DMS153 (cell line): ENCODE measurements around the gene NAXD.
A peak's percentile ranks its signal among the peaks of the same experiment; 100 is the strongest.
"Not testable (repeated sequence)": the region's sequence is repeated elsewhere in the genome, so short reads cannot be mapped to it uniquely, and the experiment has no call there.

Experiments
- DNase-seq: peaks from one replicate; lab custom pipeline; 2025; lab: John Stamatoyannopoulos, UW

NAXD gene

GRCh38 chr13:110593430-110594130 is 21.8 kb upstream of the NAXD start:
- DNase-seq, result peak; percentile 40

- DNase-seq, result no peak
Measured at GRCh38 chr13:110597041-110597689, 18.2 kb upstream of the NAXD start.

DNA sequence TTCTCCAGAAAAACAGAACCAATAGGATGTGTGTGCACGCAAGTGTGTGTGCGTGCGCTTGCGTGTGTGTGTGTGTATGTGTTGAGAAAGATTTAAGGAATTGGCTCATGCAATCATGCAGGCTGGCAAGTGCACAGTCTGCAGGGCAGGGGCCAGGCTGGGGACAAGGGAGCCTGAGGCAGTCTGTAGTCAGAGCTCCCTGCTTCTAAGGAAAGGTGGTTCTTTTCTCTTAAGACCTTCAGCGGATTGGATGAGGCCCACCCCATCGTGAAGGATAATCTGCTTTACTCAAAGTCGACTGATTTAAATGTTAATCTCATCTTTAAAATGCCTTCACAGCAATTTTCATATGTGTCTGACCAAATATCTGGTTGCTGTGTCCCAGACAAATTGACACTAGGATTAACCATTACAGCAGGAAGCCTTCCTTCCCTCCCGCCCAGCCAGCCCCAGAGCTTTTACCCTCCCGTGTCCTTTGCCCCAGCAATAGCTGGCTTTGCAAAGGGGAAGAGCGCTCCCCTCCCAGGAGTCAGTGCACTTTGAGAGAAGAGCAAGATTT is 15.0 kb upstream of the NAXD start:
- no peak for DNase-seq

DNA sequence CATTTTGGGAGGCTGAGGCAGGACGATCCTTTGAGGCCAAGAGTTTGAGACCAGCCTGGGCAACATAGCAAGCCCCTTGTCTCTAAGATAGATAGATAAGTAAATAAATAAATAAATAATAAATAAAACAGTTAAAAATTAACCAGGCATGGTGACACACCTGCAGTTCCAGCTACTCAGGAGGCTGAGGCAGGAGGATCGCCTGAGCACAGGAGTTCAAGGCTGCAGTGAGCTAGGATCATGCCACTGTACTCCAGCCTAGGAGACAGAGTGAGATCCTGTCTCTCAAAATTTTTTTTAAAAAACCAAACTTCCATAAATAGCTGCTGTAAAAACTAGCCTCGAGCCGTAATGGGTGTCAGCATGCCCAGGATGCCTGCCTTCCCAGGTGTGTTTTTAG is 14.4 kb upstream of the NAXD start:
- no peak for DNase-seq

GRCh38 chr13:110605132-110605531 is 10.2 kb upstream of the NAXD start:
- DNase-seq, result no peak

DNA sequence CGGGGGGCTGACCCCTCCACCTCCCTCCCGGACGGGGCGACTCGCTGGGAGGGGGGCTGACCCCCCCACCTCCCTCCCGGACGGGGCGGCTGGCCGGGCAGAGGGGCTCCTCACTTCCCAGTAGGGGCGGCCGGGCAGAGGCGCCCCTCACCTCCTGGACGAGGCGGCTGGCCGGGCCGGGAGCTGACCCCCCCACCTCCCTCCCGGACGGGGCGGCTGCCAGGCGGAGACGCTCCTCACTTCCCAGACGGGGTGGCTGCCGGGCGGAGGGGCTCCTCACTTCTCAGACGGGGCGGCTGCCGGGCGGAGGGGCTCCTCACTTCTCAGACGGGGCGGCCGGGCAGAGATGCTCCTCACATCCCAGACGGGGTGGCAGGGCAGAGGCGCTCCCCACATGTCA is 9.1 kb upstream of the NAXD start:
- not testable (repeated sequence) for DNase-seq

DNA sequence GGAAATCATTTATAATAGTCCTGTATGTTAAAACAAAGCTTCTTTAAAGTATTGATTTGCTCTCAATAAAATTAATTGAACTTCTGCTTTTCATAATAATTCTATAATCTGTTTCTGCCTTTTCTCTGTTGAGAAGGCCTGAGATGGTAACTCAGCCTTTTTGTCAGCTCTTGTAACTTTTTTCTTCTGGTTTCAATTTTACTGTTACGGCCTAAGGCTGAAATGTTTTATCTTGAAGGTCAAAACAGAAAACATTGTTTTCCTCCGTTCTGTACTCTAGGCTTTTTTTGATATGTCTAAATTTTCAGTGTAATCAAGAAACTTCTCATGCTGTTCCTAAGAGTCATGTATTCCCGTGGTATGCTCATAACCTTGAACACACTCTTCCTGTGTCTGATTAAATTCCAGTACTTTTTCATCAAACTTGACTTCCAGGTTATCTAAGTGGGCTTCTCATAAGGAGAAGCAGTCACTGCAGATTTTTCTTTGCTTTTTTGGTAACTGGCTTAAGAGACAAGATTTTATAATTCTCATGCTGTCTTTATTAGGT is 7.6 kb upstream of the NAXD start:
- no peak for DNase-seq

DNA sequence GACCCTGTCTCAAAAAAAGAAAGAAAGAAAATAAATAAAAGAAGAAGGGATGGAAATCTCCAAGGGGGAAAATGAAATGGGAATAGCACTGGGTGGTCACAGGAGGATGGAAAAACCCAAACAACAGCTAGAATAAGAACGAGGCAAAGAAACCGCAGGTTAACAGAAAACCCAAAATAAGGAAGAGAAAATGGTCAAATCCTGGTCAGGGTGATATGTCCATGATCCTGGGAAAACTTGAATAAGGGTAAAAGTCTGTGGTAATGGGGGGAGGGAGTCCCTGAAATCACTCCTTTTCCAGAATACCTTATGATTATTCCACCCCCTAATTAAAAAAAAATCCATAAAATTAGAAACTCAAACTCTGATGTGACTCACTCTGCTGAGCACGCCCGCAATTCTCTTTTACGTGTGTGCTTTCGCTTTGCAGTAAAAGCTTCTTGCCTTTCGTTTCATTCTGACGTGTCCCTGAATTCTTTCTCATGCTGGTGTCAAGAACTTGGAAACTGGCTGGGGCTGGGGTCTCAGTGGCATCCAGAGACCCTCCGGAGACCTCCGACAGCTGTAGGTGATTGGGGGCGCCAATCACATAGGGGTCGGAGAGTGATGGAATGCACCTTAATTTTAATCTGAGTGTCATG is 4.3 kb upstream of the NAXD start:
- no peak for DNase-seq

- no peak for DNase-seq
Measured at GRCh38 chr13:110615005-110615321, 382 bp upstream of the NAXD start.

DNA sequence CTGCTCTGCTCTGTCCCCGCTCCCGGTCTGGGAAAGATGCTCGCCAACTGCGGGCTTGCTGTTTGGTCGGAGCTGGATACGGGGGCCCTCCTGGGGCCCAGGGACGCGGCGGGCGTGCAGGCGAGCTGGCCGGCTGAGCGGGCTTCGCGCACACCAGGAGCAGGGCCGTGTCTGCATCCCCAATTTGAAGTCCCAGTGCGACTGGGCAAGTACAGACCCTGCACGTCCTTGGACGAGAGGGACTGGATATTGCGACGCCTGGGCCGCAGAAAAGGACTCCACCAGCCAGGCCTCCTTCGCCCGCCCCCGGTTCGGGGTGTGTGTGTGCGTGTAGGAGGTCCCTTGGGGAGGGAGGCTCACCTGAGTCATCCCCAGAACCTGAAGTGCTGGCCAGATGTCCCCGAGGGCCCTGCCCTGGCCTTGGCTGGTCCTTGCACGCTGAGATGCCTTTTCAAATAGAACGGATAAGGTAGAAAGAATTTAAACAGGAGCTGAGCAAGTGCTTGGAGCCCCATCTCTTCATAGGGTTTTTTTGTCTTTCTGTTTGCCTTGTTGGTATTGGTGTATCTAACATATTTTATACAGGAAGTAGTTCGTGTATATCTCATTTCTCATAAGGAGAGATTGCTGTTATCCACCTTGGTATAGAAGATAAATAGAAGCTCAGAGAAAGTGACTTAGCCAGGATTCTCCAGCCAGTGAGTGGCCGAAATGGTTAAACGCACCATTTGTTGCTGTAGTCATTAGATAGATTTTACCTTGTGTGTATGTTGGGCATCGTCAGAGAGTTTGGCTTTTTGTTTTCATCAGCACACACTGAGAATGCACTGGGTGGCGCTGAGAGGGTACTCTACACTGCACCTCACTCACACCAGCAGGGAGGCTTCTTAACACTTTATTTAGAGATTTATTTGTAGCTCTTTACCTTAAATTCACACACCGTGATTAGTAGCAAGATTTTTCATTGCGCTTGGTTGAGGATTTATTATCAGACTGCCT is 1.1 kb downstream of the NAXD start:
- no peak for DNase-seq

GRCh38 chr13:110617321-110618072 is 2.2 kb downstream of the NAXD start:
- DNase-seq, result no peak

- no peak for DNase-seq
Measured at GRCh38 chr13:110618167-110618566, 2.8 kb downstream of the NAXD start.

- no peak for DNase-seq
Measured at GRCh38 chr13:110618780-110619179, 3.4 kb downstream of the NAXD start.

- no peak for DNase-seq
Measured at GRCh38 chr13:110620596-110620995, 5.3 kb downstream of the NAXD start.

DNA sequence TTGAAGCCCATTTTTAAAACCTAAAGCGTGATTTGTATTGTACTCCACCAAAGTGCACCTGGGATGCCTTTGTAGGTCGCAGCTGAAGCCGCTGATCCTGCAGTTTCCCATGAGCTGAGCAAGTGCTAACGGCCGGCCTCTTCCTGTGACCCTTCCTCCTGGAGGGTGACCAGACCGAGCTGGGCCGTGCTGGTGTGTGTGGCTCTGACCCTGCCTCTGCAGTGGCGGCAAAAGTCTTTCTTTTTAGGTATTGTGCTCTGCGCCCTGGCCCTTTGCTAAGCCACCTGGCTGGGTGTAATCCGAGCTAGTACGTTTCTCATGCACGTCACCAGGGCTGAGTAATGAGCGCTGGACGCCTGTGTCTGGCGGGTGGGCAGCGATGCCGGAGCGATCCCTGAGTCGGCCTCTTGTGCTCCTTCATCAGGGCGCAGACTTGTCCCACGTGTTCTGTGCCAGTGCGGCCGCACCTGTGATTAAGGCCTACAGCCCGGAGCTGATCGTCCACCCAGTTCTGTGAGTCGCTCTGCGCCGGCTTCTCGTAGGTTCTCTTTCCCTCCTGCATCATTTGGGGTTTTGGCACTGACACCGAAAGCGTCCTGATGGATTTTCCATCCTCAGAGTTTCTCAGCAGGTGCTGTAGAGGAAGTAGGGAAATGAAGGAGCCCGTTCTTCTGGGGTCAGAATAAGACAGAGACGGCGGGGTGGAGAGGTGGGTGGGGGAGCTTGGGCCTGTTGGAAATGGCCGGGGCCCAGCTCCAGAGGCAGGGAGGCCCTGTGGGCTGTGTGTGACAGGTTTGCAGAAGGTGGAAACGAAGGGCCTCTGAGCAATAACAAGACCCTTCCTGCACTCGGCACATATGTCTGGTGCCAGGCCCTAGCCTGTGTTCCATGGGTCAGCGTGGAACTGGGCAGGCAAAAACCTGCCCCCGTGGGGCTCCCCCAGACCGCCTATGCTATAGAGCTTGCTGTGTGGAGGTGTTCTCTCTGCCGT is 9.7 kb downstream of the NAXD start:
- peak; percentile 39 for DNase-seq

- peak; percentile 56 for DNase-seq
Measured at GRCh38 chr13:110625771-110626321, 10.5 kb downstream of the NAXD start.

GRCh38 chr13:110626521-110626920 is 11.2 kb downstream of the NAXD start:
- no peak for DNase-seq

DNA sequence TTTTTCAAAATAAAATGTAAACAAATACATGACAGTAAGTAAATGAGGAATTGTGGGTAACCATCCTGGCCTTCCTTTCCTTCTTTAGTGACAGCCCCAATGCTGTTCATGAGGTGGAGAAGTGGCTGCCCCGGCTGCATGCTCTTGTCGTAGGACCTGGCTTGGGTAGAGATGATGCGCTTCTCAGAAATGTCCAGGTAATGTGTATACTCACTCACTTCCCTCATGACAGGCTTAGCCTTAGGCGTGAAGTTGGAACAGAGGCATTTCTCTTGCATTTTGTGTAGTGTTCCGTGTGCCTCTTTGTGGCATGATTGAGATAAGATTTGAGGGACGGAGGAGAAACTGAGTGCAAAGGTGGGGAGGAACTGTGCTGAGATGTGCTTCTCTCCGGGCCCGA is 12.0 kb downstream of the NAXD start:
- DNase-seq, result no peak

- DNase-seq, result no peak
Measured at GRCh38 chr13:110627761-110628476, 12.6 kb downstream of the NAXD start.
